SH-SY5Y (cell line): Measurements from ENCODE around the gene IFT172.

Experiments
- GATA2 ChIP-seq: IDR thresholded peaks from 2 replicates; pipeline ENCODE4 v1.6.1; 2011; ENCODE audit warnings: mild to moderate bottlenecking, low read depth, low read length
- GATA3 ChIP-seq: IDR thresholded peaks from 2 replicates; pipeline ENCODE4 v1.6.1; 2011; ENCODE audit warnings: low read depth, mild to moderate bottlenecking, low read length, moderate library complexity

The IFT172 gene

GRCh38 chr2:27420996-27421395, 68.5 kb downstream of the IFT172 start:
- TF ChIP-seq GATA2 (no peak), GATA3 (no peak)

GRCh38 chr2:27416151-27416550, 73.4 kb downstream of the IFT172 start:
- no peak for TF ChIP-seq GATA3
- TF ChIP-seq GATA2 = no peak

- TF ChIP-seq GATA3 (no peak), GATA2 (no peak)
Observed at GRCh38 chr2:27412419-27413152, 77.0 kb downstream of the IFT172 start.

- TF ChIP-seq GATA3 = no peak
- no peak for TF ChIP-seq GATA2
Observed at GRCh38 chr2:27409321-27410073, 80.0 kb downstream of the IFT172 start, which contains the start of gene PPM1G. PPM1G (minus strand) TSS chr2:27409591; CDS start chr2:27409422, 169 bp downstream.

- TF ChIP-seq GATA3 = no peak
- TF ChIP-seq GATA2 = no peak
Observed at GRCh38 chr2:27408601-27409320, 80.8 kb downstream of the IFT172 start.

- no peak for TF ChIP-seq GATA3
- TF ChIP-seq GATA2 = no peak
Observed at GRCh38 chr2:27407798-27408491, 81.6 kb downstream of the IFT172 start.

GRCh38 chr2:27400348-27401135, 89.0 kb downstream of the IFT172 start:
- TF ChIP-seq GATA2 (no peak), GATA3 (no peak)

GRCh38 chr2:27398962-27399361, 90.6 kb downstream of the IFT172 start:
- TF ChIP-seq GATA3 (no peak), GATA2 (no peak)
